ENCODE data around the gene KLF2.

- TF ChIP-seq, protein P1, sequence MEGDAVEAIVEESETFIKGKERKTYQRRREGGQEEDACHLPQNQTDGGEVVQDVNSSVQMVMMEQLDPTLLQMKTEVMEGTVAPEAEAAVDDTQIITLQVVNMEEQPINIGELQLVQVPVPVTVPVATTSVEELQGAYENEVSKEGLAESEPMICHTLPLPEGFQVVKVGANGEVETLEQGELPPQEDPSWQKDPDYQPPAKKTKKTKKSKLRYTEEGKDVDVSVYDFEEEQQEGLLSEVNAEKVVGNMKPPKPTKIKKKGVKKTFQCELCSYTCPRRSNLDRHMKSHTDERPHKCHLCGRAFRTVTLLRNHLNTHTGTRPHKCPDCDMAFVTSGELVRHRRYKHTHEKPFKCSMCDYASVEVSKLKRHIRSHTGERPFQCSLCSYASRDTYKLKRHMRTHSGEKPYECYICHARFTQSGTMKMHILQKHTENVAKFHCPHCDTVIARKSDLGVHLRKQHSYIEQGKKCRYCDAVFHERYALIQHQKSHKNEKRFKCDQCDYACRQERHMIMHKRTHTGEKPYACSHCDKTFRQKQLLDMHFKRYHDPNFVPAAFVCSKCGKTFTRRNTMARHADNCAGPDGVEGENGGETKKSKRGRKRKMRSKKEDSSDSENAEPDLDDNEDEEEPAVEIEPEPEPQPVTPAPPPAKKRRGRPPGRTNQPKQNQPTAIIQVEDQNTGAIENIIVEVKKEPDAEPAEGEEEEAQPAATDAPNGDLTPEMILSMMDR (IDR thresholded peaks at IDR 0.05; ENCODE audit: low read length) = no peak
- TF ChIP-seq EZH2 (optimal IDR thresholded peaks at IDR 0.05; ENCODE audit: low read depth, low read length) (no peak), EZH2phosphoT487 (IDR thresholded peaks at IDR 0.05; ENCODE audit: low read length) (no peak)
Measured at GRCh38 chr19:16371540-16371986, 46.9 kb downstream of the KLF2 start.
